K562 (cell line): ENCODE data around the gene CYS1. TPM values are rescaled to one million over a fixed set of nuclear protein-coding genes. Genes with fewer than 3 reads are reported as not detected.
A peak's percentile ranks its signal among the peaks of the same experiment; 100 is the strongest.

ENCODE experiments used
- CBX5 ChIP-seq: IDR thresholded peaks from 2 replicates; pipeline ENCODE4 v1.6.1; 2014; ENCODE audit warnings: low read depth, borderline replicate concordance
- CBX8 ChIP-seq: fragments of 200-600 bp; sonication (generic); IDR thresholded peaks from 2 replicates; pipeline ENCODE4 v1.6.1; 2012; ENCODE audit warnings: borderline replicate concordance, mixed run types, low read depth, mild to moderate bottlenecking, moderate library complexity, mixed read lengths, low read length, control low read depth, inconsistent platforms; ENCODE audit not compliant: poor library complexity, severe bottlenecking; ENCODE audit errors: extremely low read depth
- CEBPB ChIP-seq: fragments of 450-650 bp; IDR thresholded peaks from 2 replicates; pipeline ENCODE4 v1.6.1; 2016; ENCODE audit warnings: missing genetic modification characterization, missing compliant biosample characterization
- DDX20 ChIP-seq: fragments of 450-650 bp; IDR thresholded peaks from 2 replicates; pipeline ENCODE4 v1.6.1; 2016; ENCODE audit warnings: missing genetic modification characterization, low read depth, mild to moderate bottlenecking, missing compliant biosample characterization, moderate library complexity
- DLX4 ChIP-seq: fragments of 250-450 bp; sonication (Bioruptor Pico); IDR thresholded peaks from 2 replicates; pipeline ENCODE4 v1.6.1; 2021; ENCODE audit warnings: mild to moderate bottlenecking
- GTF2B ChIP-seq: IDR thresholded peaks from 2 replicates; pipeline ENCODE4 v1.6.1; 2011; ENCODE audit not compliant: insufficient read length; ENCODE audit errors: extremely low read depth
- KDM1A ChIP-seq, 2 experiments: fragments of 450-650 bp; IDR thresholded peaks; 2 replicates each; pipeline ENCODE4 v1.6.1; 2016; ENCODE audit warnings: mild to moderate bottlenecking in 2 of 2
- MCM3 ChIP-seq: fragments of 450-650 bp; IDR thresholded peaks from 2 replicates; pipeline ENCODE4 v1.6.1; 2016
- MCM7 ChIP-seq, 2 experiments: fragments of 450-650 bp; IDR thresholded peaks; 2 replicates each; pipeline ENCODE4 v1.6.1; 2016 to 2018
- NFXL1 ChIP-seq: fragments of 450-650 bp; formaldehyde crosslinking; IDR thresholded peaks from 2 replicates; pipeline ENCODE4 v1.4.0; 2021; ENCODE audit warnings: mild to moderate bottlenecking
- NFYB ChIP-seq: IDR thresholded peaks from 2 replicates; pipeline ENCODE4 v1.6.1; 2011; ENCODE audit warnings: mild to moderate bottlenecking, moderate library complexity; ENCODE audit not compliant: insufficient read length; ENCODE audit errors: extremely low read depth
- PML ChIP-seq: IDR thresholded peaks from 2 replicates; pipeline ENCODE4 v1.6.1; 2012; ENCODE audit warnings: low read length, inconsistent platforms
- POLR3A ChIP-seq: IDR thresholded peaks from 2 replicates; pipeline ENCODE4 v1.6.1; 2011; ENCODE audit warnings: borderline replicate concordance, mild to moderate bottlenecking, moderate library complexity; ENCODE audit not compliant: insufficient read length, insufficient read depth; ENCODE audit errors: extremely low read depth
- RCOR1 ChIP-seq, 2 experiments: IDR thresholded peaks; 2 replicates each; pipeline ENCODE4 v1.6.1; 2012; ENCODE audit warnings: low read depth in 2 of 2, low read length in 2 of 2, borderline replicate concordance in 1 of 2, improper control_type of control experiment in 1 of 2
- SMARCA4 ChIP-seq: fragments of 450-650 bp; IDR thresholded peaks from 2 replicates; pipeline ENCODE4 v1.6.1; 2016
- SMARCB1 ChIP-seq: IDR thresholded peaks from 2 replicates; pipeline ENCODE4 v1.6.1; 2011; ENCODE audit warnings: improper control_type of control experiment, low read depth; ENCODE audit not compliant: insufficient read length
- TFAM ChIP-seq: fragments of 250-450 bp; sonication (Bioruptor Pico); conservative IDR thresholded peaks from 2 replicates; pipeline ENCODE4 v1.5.0; 2021; ENCODE audit warnings: mild to moderate bottlenecking, moderate library complexity
- TRIM25 ChIP-seq: fragments of 450-650 bp; IDR thresholded peaks from 2 replicates; pipeline ENCODE4 v1.7.0; 2016; ENCODE audit warnings: borderline replicate concordance
- ZNF197 ChIP-seq: fragments of 200-800 bp; sonication (Bioruptor generic); IDR thresholded peaks from 2 replicates; pipeline ENCODE4 v1.6.1; 2016; ENCODE audit warnings: low read depth, missing genetic modification characterization, missing compliant biosample characterization
- ZNF224 ChIP-seq: sonication (generic); formaldehyde crosslinking; IDR thresholded peaks from 2 replicates; pipeline ENCODE4 v1.8.0; 2022; ENCODE audit warnings: mild to moderate bottlenecking, missing genetic modification reagents
- ZNF436 ChIP-seq: fragments of 250-450, 450-650 bp; sonication (Bioruptor Pico); formaldehyde crosslinking; IDR thresholded peaks from 2 replicates; pipeline ENCODE4 v1.7.0; 2020; ENCODE audit warnings: mild to moderate bottlenecking
- ZNF518B ChIP-seq: fragments of 250-450 bp; sonication (Bioruptor Pico); IDR thresholded peaks from 2 replicates; pipeline ENCODE4 v1.5.0; 2021; ENCODE audit warnings: mild to moderate bottlenecking, moderate library complexity
- polyA plus RNA-seq, 8 experiments: library from polyadenylated mRNA; depleted of rRNA in 4 of 8; stranded (reverse) in 5 of 8; unstranded in 3 of 8; fragments of >200 nt; fragmentation: Nextera tagmentation in 2 of 8; fragmentation: Illumina TruSeq in 1 of 8; extraction: Ambion mirVana in 2 of 8; extraction: Trizol in 1 of 8; gene quantifications; 2 replicates each; pipeline versions ENCODE4 v1.2.1 to v1.2.3, GENCODE V29; 2011 to 2014; ENCODE audit warnings: inconsistent platforms in 1 of 8, missing spikeins in 1 of 8
- total RNA-seq, 7 experiments: library from RNA; depleted of rRNA in 6 of 7; stranded (reverse); fragments of >200 nt in 6 of 7; fragmentation: Illumina TruSeq in 2 of 7; extraction: Trizol in 2 of 7; gene quantifications; 2 replicates each; pipeline versions ENCODE4 v1.2.1 to v1.2.3, GENCODE V29; 2011 to 2021; ENCODE audit warnings: low replicate concordance in 1 of 7

Gene CYS1
- total and polyA plus RNA-seq, 9 of the 15 experiments (the other 6 are each of a cell fraction or from before 2014, with no cell fraction given) = 0.11 to 0.13 TPM; not detected in 7

DNA sequence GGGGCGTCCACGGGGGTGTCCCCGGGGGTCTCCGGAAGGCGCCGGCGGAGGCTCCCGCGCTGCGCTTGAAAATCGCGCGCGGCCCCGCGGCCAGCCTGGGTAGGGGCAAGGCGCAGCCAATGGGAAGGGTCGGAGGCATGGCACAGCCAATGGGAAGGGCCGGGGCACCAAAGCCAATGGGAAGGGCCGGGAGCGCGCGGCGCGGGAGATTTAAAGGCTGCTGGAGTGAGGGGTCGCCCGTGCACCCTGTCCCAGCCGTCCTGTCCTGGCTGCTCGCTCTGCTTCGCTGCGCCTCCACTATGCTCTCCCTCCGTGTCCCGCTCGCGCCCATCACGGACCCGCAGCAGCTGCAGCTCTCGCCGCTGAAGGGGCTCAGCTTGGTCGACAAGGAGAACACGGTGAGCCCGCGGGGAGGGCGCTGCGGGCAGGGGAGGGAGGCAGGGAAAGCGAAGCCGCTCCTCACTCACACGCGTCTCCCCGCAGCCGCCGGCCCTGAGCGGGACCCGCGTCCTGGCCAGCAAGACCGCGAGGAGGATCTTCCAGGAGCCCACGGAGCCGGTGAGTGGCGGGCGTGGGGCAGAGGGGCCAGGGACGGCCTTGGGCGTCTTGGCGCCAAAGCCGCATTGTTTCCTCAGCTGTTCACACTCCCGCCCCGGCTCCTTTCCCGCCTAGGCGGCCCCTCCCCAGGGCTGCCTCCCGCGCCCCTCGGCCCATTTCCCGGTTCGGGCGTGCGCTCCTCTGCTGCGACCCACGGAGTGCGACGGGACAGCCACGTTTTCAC, 42.5 kb upstream of the CYS1 start, which contains the start of gene RRM2 (continued):
- peak; percentile 100 for TF ChIP-seq NFYB
- no peak for TF ChIP-seq NFXL1 (CRISPR knock-in tag)
- TF ChIP-seq DLX4 = no peak
- TF ChIP-seq KDM1A (IDR thresholded peaks at IDR 0.05) = no peak
- TF ChIP-seq POLR3A = no peak
- TF ChIP-seq SMARCA4 = no peak
- TF ChIP-seq RCOR1 (IDR thresholded peaks at IDR 0.05; ENCODE audit: borderline replicate concordance in 1 of 2, low read depth in 2 of 2, low read length in 2 of 2) = no peak
- no peak for TF ChIP-seq ZNF436 (CRISPR knock-in tag)
- TF ChIP-seq ZNF197 (CRISPR knock-in tag) = no peak
- peak; percentile 90 for TF ChIP-seq GTF2B
- no peak for TF ChIP-seq TFAM (CRISPR knock-in tag)
- no peak for TF ChIP-seq ZNF518B (CRISPR knock-in tag)
- peak; percentile 95 for TF ChIP-seq PML
- TF ChIP-seq DDX20 (tag) = no peak
- TF ChIP-seq MCM3 = no peak
- TF ChIP-seq TRIM25 = no peak
- TF ChIP-seq ZNF224 = no peak
- no peak for TF ChIP-seq CBX5
- TF ChIP-seq MCM7 (IDR thresholded peaks at IDR 0.05) = no peak
- no peak for TF ChIP-seq CEBPB (tag)
- no peak for TF ChIP-seq CBX8
- TF ChIP-seq SMARCB1 = no peak
